ENCODE data around the gene COPB2. TPM values are rescaled to one million over a fixed set of nuclear protein-coding genes. Genes with fewer than 3 reads are reported as not detected.

Gene COPB2
- polyA plus RNA-seq, 1 donor (not counting 4 experiments of a cell fraction or from before 2014, with no cell fraction given): 149 TPM

GRCh38 chr3:139355891-139356290 is 33.6 kb downstream of the COPB2 start:
- dilution Hi-C loops (cut with MboI; ENCODE audit: extremely low pct_ligation_motif_present, low sequenced_read_pairs): no loop called here
- Histone ChIP-seq H3K36me3 (ENCODE audit: control insufficient read depth in 2 of 2, extremely low read depth in 1 of 2, insufficient read depth in 2 of 2, low read length in 2 of 2) (peaks cover 37 to 44% of the 10 kb centered on the region in 2 experiments), H3K9me1 (ENCODE audit: control insufficient read depth, extremely low read depth, insufficient read depth, low read length) (no peaks in the 10 kb centered on the region), H3K27me3 (ENCODE audit: control insufficient read depth, extremely low read depth, insufficient read depth, low read length) (no peaks in the 10 kb centered on the region), H3K4me2 (ENCODE audit: control insufficient read depth, extremely low read depth, insufficient read depth, low read depth, low read length) (no peak overlapping the region), H4K20me1 (ENCODE audit: control insufficient read depth, extremely low read depth, insufficient read depth, low read length) (no peaks in the 10 kb centered on the region), H3K79me2 (ENCODE audit: control insufficient read depth, insufficient read depth, low read length) (no peaks in the 10 kb centered on the region), H3K4me3 (ENCODE audit: control insufficient read depth in 2 of 3, extremely low read depth in 1 of 3, insufficient read depth in 2 of 3, low read depth in 1 of 3, low read length in 3 of 3) (no peak overlapping the region), H3K4me1 (ENCODE audit: control insufficient read depth, extremely low read depth, insufficient read depth, low read length) (no peaks in the 10 kb centered on the region), H3K9ac (ENCODE audit: control insufficient read depth, extremely low read depth, insufficient read depth, low read length) (no peak overlapping the region), H3K9me3 (ENCODE audit: control insufficient read depth, low read depth, low read length) (no peaks in the 10 kb centered on the region), H3K27ac (ENCODE audit: control insufficient read depth, insufficient read depth, low read length) (no peak overlapping the region), H2AFZ (ENCODE audit: control insufficient read depth, low read length) (no peak overlapping the region)
- FAIRE-seq: no peak
- TF ChIP-seq CTCF (optimal IDR thresholded peaks at IDR 0.05 in 1 of 3, IDR thresholded peaks at IDR 0.05 in 1 of 3, conservative IDR thresholded peaks at IDR 0.05 in 1 of 3; ENCODE audit: extremely low read depth in 1 of 3, insufficient read depth in 2 of 3, low read length in 3 of 3): no peak
- no peak for DNase-seq (ENCODE audit: low read depth, low spot score)

- H3K9me3 ChIP-seq (ENCODE audit: control insufficient read depth, low read depth, low read length): no peaks in the 10 kb centered on the region
- H3K4me3 ChIP-seq (ENCODE audit: control insufficient read depth in 2 of 3, extremely low read depth in 1 of 3, insufficient read depth in 2 of 3, low read depth in 1 of 3, low read length in 3 of 3): no peak overlapping the region
- DNase-seq (ENCODE audit: low read depth, low spot score) (no peak), FAIRE-seq (no peak)
- H3K27ac ChIP-seq (ENCODE audit: control insufficient read depth, insufficient read depth, low read length): no peak overlapping the region
- no peaks in the 10 kb centered on the region for H3K4me1 ChIP-seq (ENCODE audit: control insufficient read depth, extremely low read depth, insufficient read depth, low read length)
- no peaks in the 10 kb centered on the region for H3K27me3 ChIP-seq (ENCODE audit: control insufficient read depth, extremely low read depth, insufficient read depth, low read length)
- H3K9ac ChIP-seq (ENCODE audit: control insufficient read depth, extremely low read depth, insufficient read depth, low read length): no peak overlapping the region
- no peaks in the 10 kb centered on the region for H3K9me1 ChIP-seq (ENCODE audit: control insufficient read depth, extremely low read depth, insufficient read depth, low read length)
- H2AFZ ChIP-seq (ENCODE audit: control insufficient read depth, low read length): no peak overlapping the region
- H3K79me2 ChIP-seq (ENCODE audit: control insufficient read depth, insufficient read depth, low read length): no peaks in the 10 kb centered on the region
- no peak for TF ChIP-seq EZH2 (IDR thresholded peaks at IDR 0.05; ENCODE audit: low read length)
- dilution Hi-C loops (cut with MboI; ENCODE audit: extremely low pct_ligation_motif_present, low sequenced_read_pairs): no loop called here
- no peak overlapping the region for H3K4me2 ChIP-seq (ENCODE audit: control insufficient read depth, extremely low read depth, insufficient read depth, low read depth, low read length)
- no peaks in the 10 kb centered on the region for H4K20me1 ChIP-seq (ENCODE audit: control insufficient read depth, extremely low read depth, insufficient read depth, low read length)
- peaks cover 36 to 40% of the 10 kb centered on the region in 2 experiments for H3K36me3 ChIP-seq (ENCODE audit: control insufficient read depth in 2 of 2, extremely low read depth in 1 of 2, insufficient read depth in 2 of 2, low read length in 2 of 2)
Measured at GRCh38 chr3:139355476-139355875, 34.0 kb downstream of the COPB2 start.

DNA sequence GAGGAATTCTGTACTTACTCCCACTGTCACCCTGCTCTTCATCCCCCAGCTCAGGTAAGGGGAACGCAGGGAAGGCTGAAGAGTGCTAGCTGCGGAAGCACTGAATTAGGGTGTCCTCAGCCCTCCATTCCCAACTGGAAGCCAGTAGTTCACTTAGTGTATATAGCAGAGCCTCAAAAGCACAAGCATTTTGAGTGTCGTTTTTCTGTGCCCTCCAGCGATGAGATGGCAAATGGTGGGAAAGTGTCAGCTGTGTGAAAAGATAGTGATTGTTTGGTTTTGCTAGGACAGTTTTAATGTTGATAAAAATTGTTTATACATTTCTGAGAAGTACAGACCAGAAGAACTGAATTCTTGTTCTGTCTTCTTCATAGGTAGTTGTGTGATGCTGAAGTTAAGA is 34.8 kb downstream of the COPB2 start:
- TF ChIP-seq EZH2 (IDR thresholded peaks at IDR 0.05; ENCODE audit: low read length): no peak
- no peak for TF ChIP-seq CTCF (optimal IDR thresholded peaks at IDR 0.05 in 1 of 3, IDR thresholded peaks at IDR 0.05 in 1 of 3, conservative IDR thresholded peaks at IDR 0.05 in 1 of 3; ENCODE audit: extremely low read depth in 1 of 3, insufficient read depth in 2 of 3, low read length in 3 of 3)
- FAIRE-seq: no peak
- dilution Hi-C loops (cut with MboI; ENCODE audit: extremely low pct_ligation_motif_present, low sequenced_read_pairs): no loop called here
- Histone ChIP-seq H3K9ac (ENCODE audit: control insufficient read depth, extremely low read depth, insufficient read depth, low read length) (no peak overlapping the region), H2AFZ (ENCODE audit: control insufficient read depth, low read length) (no peak overlapping the region), H3K79me2 (ENCODE audit: control insufficient read depth, insufficient read depth, low read length) (no peaks in the 10 kb centered on the region), H3K9me3 (ENCODE audit: control insufficient read depth, low read depth, low read length) (no peaks in the 10 kb centered on the region), H3K4me2 (ENCODE audit: control insufficient read depth, extremely low read depth, insufficient read depth, low read depth, low read length) (no peak overlapping the region), H3K9me1 (ENCODE audit: control insufficient read depth, extremely low read depth, insufficient read depth, low read length) (no peaks in the 10 kb centered on the region), H3K36me3 (ENCODE audit: control insufficient read depth in 2 of 2, extremely low read depth in 1 of 2, insufficient read depth in 2 of 2, low read length in 2 of 2) (peaks cover 36 to 42% of the 10 kb centered on the region in 2 experiments), H3K4me3 (ENCODE audit: control insufficient read depth in 2 of 3, extremely low read depth in 1 of 3, insufficient read depth in 2 of 3, low read depth in 1 of 3, low read length in 3 of 3) (no peak overlapping the region), H4K20me1 (ENCODE audit: control insufficient read depth, extremely low read depth, insufficient read depth, low read length) (no peaks in the 10 kb centered on the region), H3K27me3 (ENCODE audit: control insufficient read depth, extremely low read depth, insufficient read depth, low read length) (no peaks in the 10 kb centered on the region), H3K4me1 (ENCODE audit: control insufficient read depth, extremely low read depth, insufficient read depth, low read length) (no peaks in the 10 kb centered on the region), H3K27ac (ENCODE audit: control insufficient read depth, insufficient read depth, low read length) (no peak overlapping the region)
- no peak for DNase-seq (ENCODE audit: low read depth, low spot score)
